HEK293 (cell line): Measurements from ENCODE around the gene ATOH8.

ENCODE experiments used
- CTCF ChIA-PET: fragments of 350-600 bp; formaldehyde crosslinking; extraction: SDS; loops from one replicate; lab custom pipeline; 2021; ENCODE audit warnings: antibody characterized with exemption; lab: Yijun Ruan, JAX
- POLR2A ChIA-PET: fragments of 300-600 bp; formaldehyde crosslinking; extraction: SDS; loops from one replicate; lab custom pipeline; 2020; ENCODE audit warnings: antibody characterized with exemption, inconsistent platforms; lab: Yijun Ruan, JAX
- H3K27ac ChIP-seq: fragments of 200-500 bp; sonication (Bioruptor generic); 2 replicates; pipeline ENCODE4 v1.5.1; 2014; ENCODE audit warnings: low read depth, low read length, control low read depth, inconsistent platforms; ENCODE audit errors: extremely low read depth
- H3K36me3 ChIP-seq, 2 experiments: fragments of 200-500 bp in 1 of 2; sonication (Bioruptor generic) in 1 of 2; 1 replicate in 1 of 2; 2 replicates in 1 of 2; pipeline ENCODE4 v1.5.1; 2014 to 2017; ENCODE audit warnings: inconsistent platforms in 2 of 2, low read length in 2 of 2; ENCODE audit not compliant: control insufficient read depth in 2 of 2, insufficient read depth in 1 of 2
- H3K4me1 ChIP-seq: fragments of 200-500 bp; sonication (Bioruptor generic); 2 replicates; pipeline ENCODE4 v1.5.1; 2014; ENCODE audit warnings: mild to moderate bottlenecking, low read length, inconsistent platforms; ENCODE audit not compliant: control insufficient read depth, insufficient read depth
- H3K4me3 ChIP-seq: 2 replicates; pipeline ENCODE4 v1.5.1; 2011; ENCODE audit warnings: low read depth, mild to moderate bottlenecking, control low read depth, low read length, moderate library complexity
- H3K9me3 ChIP-seq: fragments of 200-500 bp; sonication (Bioruptor generic); 2 replicates; pipeline ENCODE4 v1.5.1; 2014; ENCODE audit warnings: low read depth, low read length, inconsistent platforms; ENCODE audit not compliant: control insufficient read depth, insufficient read depth
- AEBP2 ChIP-seq: fragments of 450-650 bp; formaldehyde crosslinking; IDR thresholded peaks from 2 replicates; pipeline ENCODE4 v1.5.1; 2016; ENCODE audit warnings: missing biosample characterization, missing genetic modification characterization, borderline replicate concordance
- BCL11A ChIP-seq: fragments of 450-650 bp; formaldehyde crosslinking; IDR thresholded peaks from 2 replicates; pipeline ENCODE4 v1.5.1; 2016; ENCODE audit warnings: low read depth, missing biosample characterization, missing genetic modification characterization
- HOXD13 ChIP-seq: sonication (generic); formaldehyde crosslinking; IDR thresholded peaks from 2 replicates; pipeline ENCODE4 v1.8.0; 2022; ENCODE audit warnings: missing genetic modification reagents, borderline replicate concordance
- MYNN ChIP-seq: fragments of 450-650 bp; formaldehyde crosslinking; IDR thresholded peaks from 2 replicates; pipeline ENCODE4 v1.5.1; 2016; ENCODE audit warnings: missing biosample characterization, missing genetic modification characterization, borderline replicate concordance
- TSHZ1 ChIP-seq: fragments of 450-650 bp; formaldehyde crosslinking; IDR thresholded peaks from 2 replicates; pipeline ENCODE4 v1.5.1; 2016; ENCODE audit warnings: missing biosample characterization, missing genetic modification characterization, borderline replicate concordance
- ZBTB21 ChIP-seq: fragments of 450-650 bp; formaldehyde crosslinking; IDR thresholded peaks from 2 replicates; pipeline ENCODE4 v1.5.1; 2017; ENCODE audit warnings: missing biosample characterization, missing genetic modification characterization
- ZBTB8A ChIP-seq: fragments of 450-650 bp; formaldehyde crosslinking; IDR thresholded peaks from 2 replicates; pipeline ENCODE4 v1.5.1; 2016; ENCODE audit warnings: missing biosample characterization, missing genetic modification characterization
- ZEB2 ChIP-seq: fragments of 450-650 bp; formaldehyde crosslinking; IDR thresholded peaks from 2 replicates; pipeline ENCODE4 v1.5.1; 2016; ENCODE audit warnings: missing biosample characterization, missing genetic modification characterization
- ZFP41 ChIP-seq: fragments of 450-650 bp; formaldehyde crosslinking; IDR thresholded peaks from 2 replicates; pipeline ENCODE4 v1.5.1; 2016; ENCODE audit warnings: missing biosample characterization, missing genetic modification characterization, borderline replicate concordance
- ZNF239 ChIP-seq: fragments of 450-650 bp; formaldehyde crosslinking; IDR thresholded peaks from 2 replicates; pipeline ENCODE4 v1.5.1; 2016; ENCODE audit warnings: missing biosample characterization, missing genetic modification characterization
- ZNF302 ChIP-seq: fragments of 450-650 bp; formaldehyde crosslinking; IDR thresholded peaks from 2 replicates; pipeline ENCODE4 v1.5.1; 2016; ENCODE audit warnings: missing biosample characterization, missing genetic modification characterization, low read depth
- ZNF341 ChIP-seq: fragments of 450-650 bp; formaldehyde crosslinking; IDR thresholded peaks from 2 replicates; pipeline ENCODE4; 2016; ENCODE audit warnings: low read depth, missing biosample characterization, missing genetic modification characterization
- ZNF366 ChIP-seq: fragments of 450-650 bp; formaldehyde crosslinking; conservative IDR thresholded peaks from 2 replicates; pipeline ENCODE4 v1.5.1; 2016; ENCODE audit warnings: missing biosample characterization, missing genetic modification characterization
- ZNF398 ChIP-seq: fragments of 450-650 bp; formaldehyde crosslinking; IDR thresholded peaks from 2 replicates; pipeline ENCODE4 v1.5.1; 2017; ENCODE audit warnings: missing biosample characterization, missing genetic modification characterization
- ZNF510 ChIP-seq: fragments of 450-650 bp; formaldehyde crosslinking; IDR thresholded peaks from 2 replicates; pipeline ENCODE4 v1.5.1; 2018; ENCODE audit warnings: mild to moderate bottlenecking, missing genetic modification characterization, missing biosample characterization; ENCODE audit not compliant: insufficient replicate concordance
- ZNF585B ChIP-seq: fragments of 450-650 bp; formaldehyde crosslinking; IDR thresholded peaks from 2 replicates; pipeline ENCODE4 v1.5.1; 2016; ENCODE audit warnings: missing biosample characterization, missing genetic modification characterization
- ZNF701 ChIP-seq: fragments of 450-650 bp; formaldehyde crosslinking; IDR thresholded peaks from 2 replicates; pipeline ENCODE4 v1.5.1; 2016; ENCODE audit warnings: missing biosample characterization, missing genetic modification characterization
- ZNF791 ChIP-seq: fragments of 450-650 bp; formaldehyde crosslinking; IDR thresholded peaks from 2 replicates; pipeline ENCODE4 v1.5.1; 2016; ENCODE audit warnings: missing biosample characterization, missing genetic modification characterization
- TF ChIP-seq, protein P1 (sequence below): fragments of 450-650 bp; formaldehyde crosslinking; optimal IDR thresholded peaks from 2 replicates; pipeline ENCODE3; 2016; ENCODE audit warnings: missing biosample characterization, mild to moderate bottlenecking, missing genetic modification characterization
- TF ChIP-seq, protein P2 (sequence below): fragments of 450-650 bp; formaldehyde crosslinking; IDR thresholded peaks from 2 replicates; pipeline ENCODE4 v1.5.1; 2016; ENCODE audit warnings: missing biosample characterization, missing genetic modification characterization
- TF ChIP-seq, protein P3 (sequence below): IDR thresholded peaks from 2 replicates; pipeline ENCODE4 v1.6.1; 2011; ENCODE audit warnings: mild to moderate bottlenecking, low read depth, low read length, borderline replicate concordance

Gene ATOH8

GRCh38 chr2:85753525-85754312 is at the start of gene ATOH8:
Gene ATOH8 (plus strand): TSS chr2:85753991. CDS start chr2:85754190, 199 bp downstream.
- ChIA-PET POLR2A (interaction anchor here (0.7 to 2.4 kb wide), 4 partner anchors 11 to 89 kb away, joined by 4 to 15 read pairs (median 14); no protein-coding TSS in a partner anchor), CTCF (interaction anchor here (0.5 to 6.2 kb wide), 13 partner anchors 9 to 335 kb away, joined by 3 to 125 read pairs (median 9); no protein-coding TSS in a partner anchor)
- H3K36me3 ChIP-seq: no peaks in the 10 kb centered on the region
- H3K4me1 ChIP-seq: peaks cover 12% of the 10 kb centered on the region
- peak within 1 kb of the TSS; percentile 74; the same call in 1 of the 2 replicates for H3K27ac ChIP-seq
- no peaks in the 10 kb centered on the region for H3K9me3 ChIP-seq
- peak within 1 kb of the TSS; percentile 43 for H3K4me3 ChIP-seq
- TF ChIP-seq ZNF302: no peak
- no peak for TF ChIP-seq ZNF239
- TF ChIP-seq, protein P1, sequence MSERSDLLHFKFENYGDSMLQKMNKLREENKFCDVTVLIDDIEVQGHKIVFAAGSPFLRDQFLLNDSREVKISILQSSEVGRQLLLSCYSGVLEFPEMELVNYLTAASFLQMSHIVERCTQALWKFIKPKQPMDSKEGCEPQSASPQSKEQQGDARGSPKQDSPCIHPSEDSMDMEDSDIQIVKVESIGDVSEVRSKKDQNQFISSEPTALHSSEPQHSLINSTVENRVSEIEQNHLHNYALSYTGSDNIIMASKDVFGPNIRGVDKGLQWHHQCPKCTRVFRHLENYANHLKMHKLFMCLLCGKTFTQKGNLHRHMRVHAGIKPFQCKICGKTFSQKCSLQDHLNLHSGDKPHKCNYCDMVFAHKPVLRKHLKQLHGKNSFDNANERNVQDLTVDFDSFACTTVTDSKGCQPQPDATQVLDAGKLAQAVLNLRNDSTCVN: no peak
- TF ChIP-seq, protein P2, sequence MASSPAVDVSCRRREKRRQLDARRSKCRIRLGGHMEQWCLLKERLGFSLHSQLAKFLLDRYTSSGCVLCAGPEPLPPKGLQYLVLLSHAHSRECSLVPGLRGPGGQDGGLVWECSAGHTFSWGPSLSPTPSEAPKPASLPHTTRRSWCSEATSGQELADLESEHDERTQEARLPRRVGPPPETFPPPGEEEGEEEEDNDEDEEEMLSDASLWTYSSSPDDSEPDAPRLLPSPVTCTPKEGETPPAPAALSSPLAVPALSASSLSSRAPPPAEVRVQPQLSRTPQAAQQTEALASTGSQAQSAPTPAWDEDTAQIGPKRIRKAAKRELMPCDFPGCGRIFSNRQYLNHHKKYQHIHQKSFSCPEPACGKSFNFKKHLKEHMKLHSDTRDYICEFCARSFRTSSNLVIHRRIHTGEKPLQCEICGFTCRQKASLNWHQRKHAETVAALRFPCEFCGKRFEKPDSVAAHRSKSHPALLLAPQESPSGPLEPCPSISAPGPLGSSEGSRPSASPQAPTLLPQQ (tag by site-specific recombination): no peak
- TF ChIP-seq ZBTB8A (tag by site-specific recombination): peak; percentile 44
- TF ChIP-seq ZNF398 (tag by site-specific recombination): peak; percentile 65; the same call in 1 of the 2 replicates
- TF ChIP-seq ZNF366 (tag by site-specific recombination): peak; percentile 37; the same call in 1 of the 2 replicates
- TF ChIP-seq ZNF341 (tag by site-specific recombination): no peak
- no peak for TF ChIP-seq ZNF701 (tag by site-specific recombination)
- TF ChIP-seq ZNF510: no peak
- TF ChIP-seq TSHZ1 (tag by site-specific recombination): no peak
- TF ChIP-seq BCL11A: no peak
- TF ChIP-seq HOXD13 (CRISPR knock-in tag): no peak
- no peak for TF ChIP-seq ZNF585B
- no peak for TF ChIP-seq MYNN (tag by site-specific recombination)
- TF ChIP-seq ZNF791: no peak
- TF ChIP-seq ZBTB21 (tag by site-specific recombination): no peak
- no peak for TF ChIP-seq AEBP2
- TF ChIP-seq, protein P3, sequence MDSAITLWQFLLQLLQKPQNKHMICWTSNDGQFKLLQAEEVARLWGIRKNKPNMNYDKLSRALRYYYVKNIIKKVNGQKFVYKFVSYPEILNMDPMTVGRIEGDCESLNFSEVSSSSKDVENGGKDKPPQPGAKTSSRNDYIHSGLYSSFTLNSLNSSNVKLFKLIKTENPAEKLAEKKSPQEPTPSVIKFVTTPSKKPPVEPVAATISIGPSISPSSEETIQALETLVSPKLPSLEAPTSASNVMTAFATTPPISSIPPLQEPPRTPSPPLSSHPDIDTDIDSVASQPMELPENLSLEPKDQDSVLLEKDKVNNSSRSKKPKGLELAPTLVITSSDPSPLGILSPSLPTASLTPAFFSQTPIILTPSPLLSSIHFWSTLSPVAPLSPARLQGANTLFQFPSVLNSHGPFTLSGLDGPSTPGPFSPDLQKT: no peak
- TF ChIP-seq ZFP41: no peak
- 0 out of 2 replicates have a peak, but pooled peaks have one; percentile 38 for TF ChIP-seq ZEB2 (tag by site-specific recombination)
